Upper lobe of left lung (tissue), 6 donors: ENCODE results near the gene TXNDC2. TPM values are rescaled to one million over a fixed set of nuclear protein-coding genes. Genes with fewer than 3 reads are reported as not detected.
"Not testable (repeated sequence)": the region's sequence is repeated elsewhere in the genome, so short reads cannot be mapped to it uniquely, and the experiment has no call there.

Experiments used
- ATAC-seq, 2 donors: fragments of 200-7000 bp; cut with Tn5 transposase; one replicate each; pipeline ENCODE4 v1.9.1; 2022; ENCODE audit warnings: mild to moderate bottlenecking in 2 of 2, moderate library complexity in 2 of 2; ENCODE audit not compliant: low FRiP score in 2 of 2
- DNase-seq, 2 donors: peaks; one replicate each; pipeline ENCODE4 v3.0.0-alpha.2; 2019 to 2020
- H3K27ac ChIP-seq, 4 donors: fragments of 200-600 bp; sonication (generic); one replicate each; pipeline ENCODE4 v1.5.1; 2016 to 2019
- H3K27me3 ChIP-seq, 4 donors: fragments of 200-600 bp; sonication (generic); one replicate each; pipeline ENCODE4 v1.5.1; 2017 to 2019
- H3K36me3 ChIP-seq, 4 donors: fragments of 200-600 bp; sonication (generic); one replicate each; pipeline ENCODE4 v1.5.1; 2016 to 2019
- H3K4me1 ChIP-seq, 4 donors: fragments of 200-600 bp; sonication (generic); one replicate each; pipeline ENCODE4 v1.5.1; 2018 to 2019
- H3K4me3 ChIP-seq, 4 donors: fragments of 200-600 bp; sonication (generic); one replicate each; pipeline ENCODE4 v1.5.1; 2017 to 2019; ENCODE audit warnings: mild to moderate bottlenecking in 2 of 4, moderate library complexity in 1 of 4
- H3K9me3 ChIP-seq, 4 donors: fragments of 200-600 bp; sonication (generic); one replicate each; pipeline ENCODE4 v1.5.1; 2018 to 2019
- CTCF ChIP-seq, 6 experiments: fragments of 450-650 bp in 4 of 6; fragments of 200-600 bp in 2 of 6; sonication (generic) in 2 of 6; IDR thresholded peaks; one replicate each; pipeline ENCODE4 v1.5.1; 2016 to 2019; ENCODE audit warnings: antibody characterized with exemption in 6 of 6
- EP300 ChIP-seq, 4 donors: sonication (generic); formaldehyde crosslinking; IDR thresholded peaks; one replicate each; pipeline ENCODE4 v1.5.1; 2017; ENCODE audit warnings: antibody characterized with exemption in 4 of 4, control low read depth in 2 of 4
- POLR2A ChIP-seq, 4 donors: fragments of 450-650 bp; IDR thresholded peaks; one replicate each; pipeline ENCODE4 v1.5.1; 2016 to 2017; ENCODE audit warnings: antibody characterized with exemption in 4 of 4, mild to moderate bottlenecking in 2 of 4
- POLR2AphosphoS5 ChIP-seq, 2 donors: sonication (generic); formaldehyde crosslinking; IDR thresholded peaks; one replicate each; pipeline ENCODE4 v1.5.1; 2017; ENCODE audit warnings: antibody characterized with exemption in 2 of 2
- WGBS, 2 donors: methylation state at CpG; one replicate each; pipeline ENCODE4 v1.1.5; 2017 to 2018; 5-methylcytosine and 5-hydroxymethylcytosine counted together
- total RNA-seq, 6 donors: library from RNA; depleted of rRNA in 4 of 6; stranded (reverse); fragments of >200 nt in 4 of 6; gene quantifications; one replicate each; pipeline versions ENCODE4 v1.1.0 to v1.2.1, GENCODE V29; 2016 to 2021
- donor health status: DM: no; HTN: no; CAD: no; lungs with moderate emphysema.
- donor health status: DM: no; HTN: yes; CAD: no; lungs with severe emphysema.

Gene TXNDC2
- total RNA-seq, 6 donors from 2014 or later, result 0.30 to 0.49 (median 0.33) TPM; not detected in 3

- 84 to 89% methylated on average over 5 of the region's 5 CpGs for WGBS, 2 donors
- H3K9me3 ChIP-seq, result no peaks in the 10 kb centered on the region
- H3K4me3 ChIP-seq, result no peak overlapping the region
- no peaks in the 10 kb centered on the region for H3K4me1 ChIP-seq
- H3K27me3 ChIP-seq, result no peaks in the 10 kb centered on the region
- DNase-seq (no peak), ATAC-seq (no peak)
- TF ChIP-seq POLR2A (IDR thresholded peaks at IDR 0.05), result no peak
- no peak for TF ChIP-seq POLR2AphosphoS5 (IDR thresholded peaks at IDR 0.05)
- TF ChIP-seq CTCF (IDR thresholded peaks at IDR 0.05), result no peak
- no peak for TF ChIP-seq EP300 (IDR thresholded peaks at IDR 0.05)
- H3K27ac ChIP-seq, result no peak overlapping the region
- H3K36me3 ChIP-seq, result no peaks in the 10 kb centered on the region
Measured at GRCh38 chr18:9890196-9890595, 4.4 kb downstream of the TXNDC2 start.

- Histone ChIP-seq H3K27ac (no peak overlapping the region), H3K4me3 (no peak overlapping the region), H3K27me3 (no peaks in the 10 kb centered on the region), H3K9me3 (no peaks in the 10 kb centered on the region), H3K36me3 (no peaks in the 10 kb centered on the region), H3K4me1 (no peaks in the 10 kb centered on the region)
- no peak for DNase-seq
- 100% methylated on average over 1 of the region's 1 CpG for WGBS, 2 donors
- TF ChIP-seq EP300 (IDR thresholded peaks at IDR 0.05) (no peak), CTCF (IDR thresholded peaks at IDR 0.05) (no peak), POLR2A (IDR thresholded peaks at IDR 0.05) (no peak), POLR2AphosphoS5 (IDR thresholded peaks at IDR 0.05) (no peak)
- no peak for ATAC-seq
Measured at GRCh38 chr18:9890957-9891356, 5.2 kb downstream of the TXNDC2 start.

GRCh38 chr18:9891515-9891914, 5.7 kb downstream of the TXNDC2 start:
- WGBS, 2 donors, result 78 to 79% methylated on average over 4 of the region's 4 CpGs
- H3K27ac ChIP-seq, H3K9me3 ChIP-seq, H3K36me3 ChIP-seq, H3K4me1 ChIP-seq, ATAC-seq, DNase-seq, H3K4me3 ChIP-seq, H3K27me3 ChIP-seq: not testable (repeated sequence)

GRCh38 chr18:9894454-9895068, 8.8 kb downstream of the TXNDC2 start:
- WGBS, 2 donors, result 91 to 95% methylated on average over 6 of the region's 6 CpGs
- Histone ChIP-seq H3K27ac (no peak overlapping the region), H3K4me1 (no peaks in the 10 kb centered on the region), H3K27me3 (no peaks in the 10 kb centered on the region), H3K36me3 (no peaks in the 10 kb centered on the region), H3K9me3 (no peaks in the 10 kb centered on the region), H3K4me3 (no peak overlapping the region)
- no peak for ATAC-seq
- TF ChIP-seq POLR2AphosphoS5 (IDR thresholded peaks at IDR 0.05) (no peak), POLR2A (IDR thresholded peaks at IDR 0.05) (no peak), CTCF (IDR thresholded peaks at IDR 0.05) (no peak), EP300 (IDR thresholded peaks at IDR 0.05) (no peak)
- no peak for DNase-seq

- Histone ChIP-seq H3K4me3 (no peak overlapping the region), H3K4me1 (no peaks in the 10 kb centered on the region), H3K27ac (no peak overlapping the region), H3K27me3 (no peaks in the 10 kb centered on the region), H3K36me3 (no peaks in the 10 kb centered on the region), H3K9me3 (no peaks in the 10 kb centered on the region)
- TF ChIP-seq EP300 (IDR thresholded peaks at IDR 0.05), result no peak
- no peak for TF ChIP-seq CTCF (IDR thresholded peaks at IDR 0.05)
- ATAC-seq (no peak), DNase-seq (no peak)
- 91 to 96% methylated on average over 5 of the region's 5 CpGs for WGBS, 2 donors
Measured at GRCh38 chr18:9897129-9897528, 11.4 kb downstream of the TXNDC2 start.

- not testable (repeated sequence) for H3K27ac ChIP-seq, H3K36me3 ChIP-seq, H3K9me3 ChIP-seq, H3K27me3 ChIP-seq, DNase-seq, ATAC-seq, H3K4me1 ChIP-seq, H3K4me3 ChIP-seq
- WGBS, 2 donors, result 90 to 96% methylated on average over 10 of the region's 10 CpGs
Measured at GRCh38 chr18:9897787-9898291, 12.1 kb downstream of the TXNDC2 start.
